Measurements from ENCODE around the gene PGAP1. TPM values are rescaled to one million over a fixed set of nuclear protein-coding genes. Genes with fewer than 3 reads are reported as not detected.

PGAP1 gene
- polyA plus RNA-seq, 1 of the 3 experiments (the other 2 are of a cell fraction) = 3.4 TPM

- no peak for TF ChIP-seq FOXJ3 (CRISPR knock-in tag; IDR thresholded peaks at IDR 0.05)
- no peak for TF ChIP-seq USF1 (IDR thresholded peaks at IDR 0.05; ENCODE audit: borderline replicate concordance, low read depth)
- no peak for TF ChIP-seq CTCF (IDR thresholded peaks at IDR 0.05)
Observed at GRCh38 chr2:196823750-196824522, 102.6 kb downstream of the PGAP1 start (continued).

GRCh38 chr2:196821195-196821594, 105.3 kb downstream of the PGAP1 start:
- Histone ChIP-seq H3K4me1 (ENCODE audit: control insufficient read depth in 1 of 2, insufficient read depth in 2 of 2, low read depth in 1 of 2, low read length in 1 of 2) (peaks cover 0 to 9% of the 10 kb centered on the region in 2 experiments; a peak in 2 of 4 replicates), H3K79me2 (ENCODE audit: insufficient read depth) (no peaks in the 10 kb centered on the region), H3K27me3 (ENCODE audit: insufficient read depth) (no peaks in the 10 kb centered on the region), H3K36me3 (replicated peaks in 1 of 2; ENCODE audit: control insufficient read depth in 1 of 2, insufficient read depth in 2 of 2, low read length in 1 of 2) (no peaks in the 10 kb centered on the region), H3K9me3 (no peaks in the 10 kb centered on the region; the same call in 1 of the 2 replicates), H3F3A (replicated peaks; ENCODE audit: insufficient read depth) (peaks cover 25% of the 10 kb centered on the region), H3K4me2 (no peak overlapping the region), H3K27ac (ENCODE audit: low read depth in 2 of 2, low read length in 1 of 2) (no peak overlapping the region), H3K9me2 (no peaks in the 10 kb centered on the region), H2AFZ (ENCODE audit: low read depth) (no peak overlapping the region), H4K20me1 (ENCODE audit: insufficient read depth) (no peaks in the 10 kb centered on the region), H3K4me3 (ENCODE audit: low read depth in 2 of 2, low read length in 1 of 2) (no peak overlapping the region), H3K9ac (no peak overlapping the region)
- TF ChIP-seq FOSL2 (IDR thresholded peaks at IDR 0.05; ENCODE audit: borderline replicate concordance, low read depth) (no peak), MEF2A (IDR thresholded peaks at IDR 0.05; ENCODE audit: borderline replicate concordance, low read depth) (no peak), GABPA (IDR thresholded peaks at IDR 0.05; ENCODE audit: low read depth) (no peak), RXRA (IDR thresholded peaks at IDR 0.05; ENCODE audit: borderline replicate concordance, low read depth) (no peak), REST (IDR thresholded peaks at IDR 0.05; ENCODE audit: low read depth, low read length) (no peak), POLR2AphosphoS5 (IDR thresholded peaks at IDR 0.05; ENCODE audit: low read depth, low read length) (no peak), JUND (IDR thresholded peaks at IDR 0.05) (no peak), SMC3 (IDR thresholded peaks at IDR 0.05; ENCODE audit: low read depth, low read length) (no peak), RFX5 (IDR thresholded peaks at IDR 0.05; ENCODE audit: low read length) (no peak)
- DNase-seq = no peak
- WGBS (ENCODE audit: low lambda C conversion rate) = 75% methylated on average over 1 of the region's 1 CpG
- ChIA-PET POLR2A (no interaction called here), CTCF (no interaction called here)
